Measurements from ENCODE around the gene SULT1C3. TPM values are rescaled to one million over a fixed set of nuclear protein-coding genes. Genes with fewer than 3 reads are reported as not detected.

SULT1C3 gene
- total RNA-seq, 2 donors from 2014 or later, result not detected

- no peaks in the 10 kb centered on the region for H3K9me3 Mint-ChIP-seq
Measured at GRCh38 chr2:108304975-108305374, 65.2 kb downstream of the SULT1C3 start.

GRCh38 chr2:108305901-108306300 lies 66.1 kb downstream of the SULT1C3 start:
- no peaks in the 10 kb centered on the region for H3K4me1 Mint-ChIP-seq
- ATAC-seq (replicated peaks), result no peak
- H3K9me3 Mint-ChIP-seq, result no peaks in the 10 kb centered on the region
- peaks cover 14% of the 10 kb centered on the region for H3K27me3 Mint-ChIP-seq
- no peak overlapping the region for H3K27ac Mint-ChIP-seq
- no peaks in the 10 kb centered on the region for H3K36me3 Mint-ChIP-seq (ENCODE audit: low read depth)
- H3K4me3 Mint-ChIP-seq, result no peak overlapping the region

More at GRCh38 chr2:108304975-108305374, 65.2 kb downstream of the SULT1C3 start:
- no peak overlapping the region for H3K4me3 Mint-ChIP-seq
- no peaks in the 10 kb centered on the region for H3K36me3 Mint-ChIP-seq (ENCODE audit: low read depth)
- no peak overlapping the region for H3K27ac Mint-ChIP-seq
- H3K4me1 Mint-ChIP-seq, result no peaks in the 10 kb centered on the region
- ATAC-seq (replicated peaks), result no peak
- H3K27me3 Mint-ChIP-seq, result peaks cover 15% of the 10 kb centered on the region

GRCh38 chr2:108309903-108310302 lies 70.1 kb downstream of the SULT1C3 start:
- Mint-ChIP-seq H3K4me1 (no peaks in the 10 kb centered on the region), H3K4me3 (no peak overlapping the region), H3K27me3 (peaks cover 8% of the 10 kb centered on the region), H3K9me3 (no peaks in the 10 kb centered on the region), H3K36me3 (ENCODE audit: low read depth) (no peaks in the 10 kb centered on the region), H3K27ac (no peak overlapping the region)
- ATAC-seq (replicated peaks), result no peak

Other genes starting within 250 kb of the SULT1C3 start
- not detected for gene SULT1C2, start 48.9 kb downstream of the SULT1C3 start, total RNA-seq
- gene SULT1C4, start 138.0 kb downstream of the SULT1C3 start, total RNA-seq, result not detected
- 10 to 100 TPM; 32.4 to 62.9 TPM for gene GCC2, start 209.2 kb downstream of the SULT1C3 start, total RNA-seq

Measured in activated T-helper 17 cell treated with anti-CD3 and anti-CD28 coated beads, Interleukin-2, amount 50 U/mL, for 72 hours (primary cell).